HG02610 (cell line): ENCODE results near the gene LAMA5.

ENCODE experiments used
- ATAC-seq: cut with Tn5 transposase; IDR thresholded peaks from one replicate; pipeline ENCODE4 v1.9.1; 2021; ENCODE audit warnings: mild to moderate bottlenecking, moderate library complexity; ENCODE audit not compliant: unreplicated experiment

LAMA5 gene

GRCh38 chr20:62293111-62293784 is 73.9 kb downstream of the LAMA5 start:
- no peak for ATAC-seq

DNA sequence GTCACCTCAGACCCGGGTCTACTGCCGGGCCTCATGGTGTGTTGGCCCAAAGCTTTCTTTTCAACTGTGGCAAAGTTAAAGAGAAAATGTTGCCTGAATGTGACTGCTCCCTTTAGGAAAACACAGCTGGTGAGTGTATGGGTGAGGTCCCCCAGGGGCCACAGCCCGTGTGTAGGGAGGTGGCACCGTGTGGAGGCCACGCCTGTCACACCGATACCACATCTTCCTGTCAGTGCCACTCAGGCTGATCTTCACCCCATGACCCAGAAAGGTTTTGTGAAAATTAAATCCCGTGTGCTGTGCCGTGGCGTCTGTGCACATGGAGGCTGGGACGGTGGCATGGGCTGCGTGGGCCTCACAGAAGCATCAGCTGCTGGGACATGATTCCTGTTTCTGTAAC is 75.0 kb downstream of the LAMA5 start:
- no peak for ATAC-seq

DNA sequence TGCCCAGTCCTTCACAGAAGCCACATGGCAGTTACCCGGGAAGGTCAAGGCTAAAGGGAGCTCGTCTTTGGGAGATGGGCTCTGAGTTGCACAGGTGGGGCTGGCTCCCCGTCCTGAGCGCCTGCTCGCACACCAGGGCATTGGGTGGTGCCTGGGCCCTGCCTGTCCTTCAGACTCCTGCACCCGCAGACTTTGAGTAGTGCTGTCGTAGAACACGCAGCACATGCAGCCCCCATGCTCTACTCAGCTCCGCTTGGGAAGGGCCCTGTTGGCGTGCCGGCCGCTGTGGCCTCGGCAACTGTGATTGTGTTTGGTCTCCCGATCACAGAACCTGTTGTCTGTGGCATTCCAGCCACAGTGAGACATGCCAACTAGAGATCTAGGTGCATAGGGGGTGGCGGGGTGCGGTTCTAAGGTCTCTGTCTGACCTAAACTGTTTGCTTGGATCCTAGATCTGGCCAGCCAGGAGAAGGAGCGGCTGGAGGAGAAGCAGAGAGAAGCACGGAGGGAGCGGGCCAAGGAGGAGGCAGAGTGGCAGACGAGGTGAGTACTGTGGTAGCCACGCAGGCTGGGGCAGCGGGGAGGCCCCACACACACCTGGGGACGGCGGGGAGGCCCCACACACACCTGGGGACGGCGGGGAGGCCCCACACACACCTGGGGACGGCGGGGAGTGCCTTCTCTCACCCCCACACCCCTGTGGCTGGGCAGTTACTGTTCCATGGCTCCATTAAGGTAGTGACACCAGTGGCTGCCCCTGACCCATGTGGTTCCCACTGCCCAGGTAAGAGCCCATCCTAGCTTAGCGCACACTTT is 75.7 kb downstream of the LAMA5 start:
- no peak for ATAC-seq

DNA sequence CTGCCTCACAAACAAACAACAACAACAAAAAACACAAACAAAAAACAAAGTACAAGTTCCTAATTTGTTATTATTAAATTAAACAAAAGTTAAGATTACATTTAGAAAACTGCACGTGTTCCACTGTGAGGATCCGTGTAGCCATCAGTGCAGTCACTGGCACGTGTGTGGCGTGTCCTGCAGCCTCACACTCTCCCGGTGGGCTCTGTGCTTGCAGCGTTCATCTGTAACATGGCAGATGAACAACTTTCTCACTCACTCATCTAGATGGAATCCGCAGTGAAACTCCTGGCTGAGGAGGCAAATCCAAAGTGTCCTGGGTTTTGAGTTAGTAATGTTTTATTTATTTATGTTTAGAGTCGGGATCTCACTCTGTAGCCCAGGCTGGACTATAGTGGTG is 77.2 kb downstream of the LAMA5 start:
- no peak for ATAC-seq

GRCh38 chr20:62289131-62289530 is 78.0 kb downstream of the LAMA5 start:
- no peak for ATAC-seq

- no peak for ATAC-seq
These were observed 78.5 kb downstream of the LAMA5 start for GRCh38 chr20:62288535-62289105.

DNA sequence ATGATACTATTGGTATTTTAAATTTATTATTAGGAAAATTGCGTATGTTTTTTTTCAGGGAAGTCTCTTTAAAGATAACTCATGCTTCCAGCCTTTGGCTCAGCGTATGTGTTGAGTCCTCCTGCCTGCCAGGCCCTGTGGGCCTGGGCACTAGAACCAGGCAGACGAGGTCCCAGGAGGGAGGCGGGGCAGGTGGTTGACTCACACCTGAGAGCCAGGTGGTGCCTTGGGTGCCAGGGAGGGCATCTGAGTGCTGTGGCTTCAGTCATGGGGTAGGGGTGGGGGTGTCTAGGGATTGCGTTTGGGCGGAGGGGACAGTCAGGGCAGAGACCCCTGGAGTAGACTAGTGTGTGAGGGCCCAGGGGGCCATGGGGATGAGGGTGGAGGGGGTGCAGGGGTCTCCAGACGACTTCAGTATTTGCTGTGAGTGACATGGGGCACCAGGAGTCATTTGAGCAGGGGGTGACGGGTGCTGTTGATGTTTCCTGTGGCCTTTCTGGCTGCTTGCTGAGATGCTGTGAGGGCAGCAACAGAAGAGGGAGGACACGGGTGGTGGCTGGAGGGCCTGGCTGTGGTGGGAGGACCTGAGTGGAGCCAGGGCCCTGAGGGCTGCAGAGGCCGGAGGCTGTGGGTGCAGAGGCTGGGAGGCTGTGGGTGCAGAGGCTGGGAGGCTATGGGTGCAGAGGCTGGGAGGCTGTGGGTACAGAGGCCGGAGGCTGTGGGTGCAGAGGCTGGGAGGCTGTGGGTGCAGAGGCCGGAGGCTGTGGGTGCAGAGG is 79.2 kb downstream of the LAMA5 start:
- no peak for ATAC-seq

DNA sequence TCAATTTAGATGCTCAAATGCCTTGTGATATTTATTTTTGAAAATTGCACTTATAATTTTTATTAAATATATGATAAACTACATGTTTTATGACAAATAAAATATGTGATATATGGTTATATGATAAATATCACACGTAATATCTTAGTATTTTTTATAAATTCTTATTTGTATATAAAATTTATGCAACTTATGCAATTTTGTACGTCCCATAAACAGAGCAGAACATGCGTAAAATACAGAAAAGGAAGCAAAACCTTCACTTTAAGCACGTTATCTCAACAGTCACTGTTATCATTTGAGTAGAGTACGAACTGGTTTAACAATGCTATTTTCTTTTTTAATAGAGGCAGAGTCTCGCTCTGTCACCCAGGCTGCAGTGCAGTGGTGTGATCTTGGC is 80.0 kb downstream of the LAMA5 start:
- no peak for ATAC-seq

DNA sequence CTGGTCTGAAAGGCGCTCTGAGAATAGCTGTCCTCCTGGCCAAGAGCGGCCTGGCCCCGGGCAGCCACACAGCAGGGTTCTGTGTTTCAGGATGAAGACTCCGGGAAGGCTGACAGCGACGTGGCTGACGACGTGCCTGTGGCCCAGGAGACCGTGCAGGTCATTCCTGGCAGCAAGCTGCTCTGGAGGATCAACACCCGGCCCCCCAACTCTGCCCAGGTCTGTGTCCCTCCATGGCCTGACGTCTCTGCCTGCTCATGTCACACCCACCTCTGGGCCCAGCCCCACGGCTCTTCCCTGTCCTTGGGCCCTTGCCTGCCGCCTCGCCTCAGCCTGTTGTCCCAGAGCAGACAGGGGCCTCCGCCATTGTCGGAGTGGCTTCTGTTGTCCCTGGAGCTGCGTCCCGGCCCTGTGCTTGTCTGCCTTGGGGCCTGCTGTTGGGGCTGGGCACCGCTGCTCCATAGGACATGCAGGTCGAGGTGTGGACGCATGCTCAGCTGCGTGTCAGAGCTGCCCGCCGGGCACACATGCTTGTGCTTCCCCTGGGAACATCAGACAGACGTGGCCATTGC is 80.5 kb downstream of the LAMA5 start:
- ATAC-seq = no peak

DNA sequence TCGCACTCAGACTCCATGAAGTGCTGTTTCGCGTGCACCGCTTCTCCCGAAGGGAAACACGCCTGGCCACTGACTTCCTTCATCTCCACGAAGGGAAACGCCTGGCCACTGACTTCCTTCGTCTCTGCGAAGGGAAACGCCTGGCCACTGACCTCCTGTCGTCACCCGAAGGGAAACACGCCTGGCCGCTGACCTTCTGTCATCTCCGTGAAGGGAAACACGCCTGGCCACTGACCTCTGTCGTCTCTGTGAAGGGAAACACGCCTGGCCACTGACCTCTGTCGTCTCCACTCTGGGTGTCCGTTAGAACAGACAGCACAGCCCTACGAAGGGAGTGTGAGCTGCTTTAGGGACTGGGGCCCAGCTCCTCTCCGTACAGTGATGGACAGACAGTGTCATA is 81.4 kb downstream of the LAMA5 start:
- ATAC-seq = no peak

DNA sequence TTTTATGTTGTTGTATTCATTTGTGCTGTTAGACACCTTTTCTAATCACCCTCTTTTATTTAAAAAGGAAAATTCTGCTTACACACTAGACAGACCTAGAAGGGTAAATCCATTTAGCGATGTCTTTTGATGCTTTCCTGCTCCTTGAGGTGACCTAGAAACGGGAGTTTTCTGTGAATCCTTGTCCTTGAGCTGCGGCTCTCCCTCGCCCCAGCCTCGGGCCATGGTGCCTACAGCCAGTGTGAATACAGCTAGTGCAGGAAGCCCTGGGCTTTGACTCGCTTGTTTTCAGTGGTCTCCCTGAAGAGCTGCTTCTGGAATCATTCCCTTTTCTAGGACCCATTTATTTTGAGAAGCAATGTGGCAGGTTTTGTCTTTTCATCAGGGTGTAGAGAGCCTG is 82.0 kb downstream of the LAMA5 start:
- ATAC-seq = no peak

GRCh38 chr20:62284448-62284847 is 82.7 kb downstream of the LAMA5 start:
- ATAC-seq = no peak

DNA sequence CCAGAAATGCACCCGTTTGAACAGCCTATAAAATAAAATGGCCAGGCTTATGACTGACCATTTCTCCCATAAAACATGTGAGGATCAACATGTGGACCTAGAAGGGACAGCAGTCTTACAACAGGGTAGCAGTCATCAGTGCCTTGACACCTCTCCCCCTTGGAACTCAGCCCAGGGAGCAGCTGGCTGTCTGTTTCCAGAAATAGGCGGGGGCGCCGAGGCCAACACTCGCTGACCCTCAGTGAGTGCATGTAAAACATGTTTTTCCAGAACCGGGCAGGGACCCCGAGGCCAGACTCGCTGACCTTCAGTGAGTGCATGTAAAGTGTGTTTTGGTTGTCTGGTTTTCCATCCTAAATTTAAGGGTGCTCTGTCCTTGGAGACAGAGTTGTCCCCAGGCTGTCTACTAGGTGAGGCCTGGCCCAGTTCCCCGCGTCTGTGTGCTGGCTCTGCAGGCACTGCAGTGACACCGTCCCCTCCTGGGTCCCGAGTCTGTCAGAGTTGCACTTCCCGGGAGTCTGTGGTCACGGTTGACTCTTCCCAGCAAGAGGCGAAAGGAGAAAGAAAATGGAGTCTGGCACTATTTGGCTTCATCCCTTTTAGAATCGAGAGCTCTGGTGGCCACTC is 84.1 kb downstream of the LAMA5 start:
- ATAC-seq = no peak

DNA sequence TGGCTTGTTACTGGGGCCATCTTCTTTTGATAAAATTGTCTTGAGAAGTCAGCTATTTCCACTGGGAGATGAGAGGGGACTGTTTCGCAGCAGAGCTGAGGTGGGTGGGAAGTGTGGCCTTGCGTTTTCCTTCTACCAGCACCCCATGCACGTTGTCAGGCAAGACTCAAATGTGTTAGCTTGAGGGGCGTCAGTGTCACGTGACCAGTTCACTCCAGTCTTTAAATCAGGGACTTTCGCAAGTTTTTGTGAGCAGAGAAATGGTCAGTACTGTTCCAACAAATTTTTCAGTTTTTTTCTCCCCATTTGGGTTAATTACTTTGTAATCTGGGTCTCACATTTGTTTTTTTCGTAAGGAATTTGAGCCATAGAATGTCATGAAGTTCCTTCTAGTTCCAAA is 85.0 kb downstream of the LAMA5 start:
- no peak for ATAC-seq

- no peak for ATAC-seq
These were observed 85.8 kb downstream of the LAMA5 start for GRCh38 chr20:62281161-62281933.

DNA sequence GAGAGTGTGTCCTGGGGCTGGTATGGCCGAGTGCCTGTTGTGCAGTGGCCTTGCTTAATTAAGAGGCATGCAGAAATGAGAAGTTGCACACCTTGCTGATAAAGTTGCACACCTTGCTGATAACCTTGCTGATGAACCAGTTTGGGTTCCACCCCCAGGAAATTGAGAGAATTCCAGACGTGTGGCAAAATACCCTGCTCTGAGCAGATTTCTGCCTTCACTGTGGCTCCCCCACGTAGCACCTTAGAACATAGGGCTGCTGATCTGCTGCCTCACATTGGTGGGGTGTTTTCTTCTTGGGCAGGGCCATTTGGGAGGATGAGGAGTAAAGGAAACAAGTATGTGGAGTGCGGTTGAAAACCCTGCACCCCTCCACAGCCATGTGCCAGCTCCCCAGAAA is 86.8 kb downstream of the LAMA5 start:
- ATAC-seq = no peak

DNA sequence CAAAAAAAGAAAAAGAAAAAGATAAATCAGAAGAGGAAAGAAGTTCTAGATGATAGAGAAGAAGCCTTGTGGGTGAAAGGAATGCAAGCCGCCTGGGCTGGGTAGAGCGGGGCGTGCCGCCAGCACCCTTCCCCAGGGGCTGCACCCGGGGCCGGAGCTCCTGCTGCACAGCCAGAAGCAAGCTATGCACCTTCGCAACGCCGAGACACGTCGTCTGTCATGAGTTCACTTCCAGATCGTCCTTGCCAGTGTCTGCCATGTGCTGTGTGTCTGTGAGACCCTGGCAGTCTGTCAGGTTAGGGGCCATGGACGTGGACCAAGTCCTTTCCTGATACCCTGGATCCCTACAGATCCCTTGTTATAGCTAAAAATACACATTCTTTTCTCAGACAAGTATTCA is 89.9 kb downstream of the LAMA5 start:
- ATAC-seq = no peak

GRCh38 chr20:62276439-62276838 is 90.7 kb downstream of the LAMA5 start:
- no peak for ATAC-seq

- no peak for ATAC-seq
These were observed 91.9 kb downstream of the LAMA5 start for GRCh38 chr20:62275219-62275618.
